Uterus (tissue), 4 donors: ENCODE measurements around the gene C16orf95. TPM values are rescaled to one million over a fixed set of nuclear protein-coding genes. Genes with fewer than 3 reads are reported as not detected.
"Not testable (repeated sequence)": the region's sequence is repeated elsewhere in the genome, so short reads cannot be mapped to it uniquely, and the experiment has no call there.

Experiments used
- DNase-seq, 2 donors: peaks; one replicate each; pipeline ENCODE4 v3.0.0-alpha.2; 2019 to 2020
- H3K27ac ChIP-seq, 2 donors: fragments of 200-600 bp; sonication (generic); 1 replicate in 1 of 2; 2 replicates in 1 of 2; pipeline ENCODE4 v1.5.1; 2016 to 2018
- H3K27me3 ChIP-seq, 2 donors: fragments of 200-600 bp; sonication (generic); one replicate each; pipeline ENCODE4 v1.5.1; 2018 to 2019; ENCODE audit warnings: control low read depth in 1 of 2
- H3K36me3 ChIP-seq, 2 donors: fragments of 200-600 bp; sonication (generic); one replicate each; pipeline ENCODE4 v1.5.1; 2019; ENCODE audit warnings: control low read depth in 1 of 2
- H3K4me1 ChIP-seq, 2 donors: fragments of 200-600 bp; sonication (generic); one replicate each; pipeline ENCODE4 v1.5.1; 2018 to 2019; ENCODE audit warnings: control low read depth in 1 of 2
- H3K4me3 ChIP-seq, 2 donors: fragments of 200-600 bp; sonication (generic); 1 replicate in 1 of 2; 2 replicates in 1 of 2; pipeline ENCODE4 v1.5.1; 2018 to 2019; ENCODE audit warnings: mild to moderate bottlenecking in 1 of 2
- H3K9me3 ChIP-seq, 2 donors: fragments of 200-600 bp; sonication (generic); one replicate each; pipeline ENCODE4 v1.5.1; 2019; ENCODE audit warnings: control low read depth in 1 of 2
- POLR2A ChIP-seq, 2 donors: fragments of 450-650 bp; IDR thresholded peaks; one replicate each; pipeline ENCODE4 v1.6.1; 2016; ENCODE audit warnings: antibody characterized with exemption in 2 of 2, mild to moderate bottlenecking in 1 of 2, moderate library complexity in 1 of 2
- intact Hi-C: fragments of 100-400 bp; cut with DNase I; formaldehyde crosslinking; loops from one replicate; pipeline ENCODE4 v1.15.1; 2023; ENCODE audit warnings: low total_unique reads
- total RNA-seq, 4 donors: library from RNA; depleted of rRNA in 3 of 4; stranded (reverse); fragments of >200 nt in 3 of 4; gene quantifications; one replicate each; pipeline versions ENCODE4 v1.1.0 to v1.2.4, GENCODE V29; 2014 to 2023
- TF ChIP-seq, protein P1 (sequence below), 4 experiments: fragments of 200-600 bp in 2 of 4; fragments of 450-650 bp in 2 of 4; sonication (generic) in 2 of 4; IDR thresholded peaks; one replicate each; pipeline ENCODE4 v1.5.1; 2016 to 2019; ENCODE audit warnings: antibody characterized with exemption in 4 of 4, mild to moderate bottlenecking in 2 of 4, moderate library complexity in 1 of 4
- donor health status: DM: yes; HTN: yes; CAD: no.

Gene C16orf95
- total RNA-seq, 4 donors from 2014 or later, result 3.2 to 4.2 TPM; not detected in 2

DNA sequence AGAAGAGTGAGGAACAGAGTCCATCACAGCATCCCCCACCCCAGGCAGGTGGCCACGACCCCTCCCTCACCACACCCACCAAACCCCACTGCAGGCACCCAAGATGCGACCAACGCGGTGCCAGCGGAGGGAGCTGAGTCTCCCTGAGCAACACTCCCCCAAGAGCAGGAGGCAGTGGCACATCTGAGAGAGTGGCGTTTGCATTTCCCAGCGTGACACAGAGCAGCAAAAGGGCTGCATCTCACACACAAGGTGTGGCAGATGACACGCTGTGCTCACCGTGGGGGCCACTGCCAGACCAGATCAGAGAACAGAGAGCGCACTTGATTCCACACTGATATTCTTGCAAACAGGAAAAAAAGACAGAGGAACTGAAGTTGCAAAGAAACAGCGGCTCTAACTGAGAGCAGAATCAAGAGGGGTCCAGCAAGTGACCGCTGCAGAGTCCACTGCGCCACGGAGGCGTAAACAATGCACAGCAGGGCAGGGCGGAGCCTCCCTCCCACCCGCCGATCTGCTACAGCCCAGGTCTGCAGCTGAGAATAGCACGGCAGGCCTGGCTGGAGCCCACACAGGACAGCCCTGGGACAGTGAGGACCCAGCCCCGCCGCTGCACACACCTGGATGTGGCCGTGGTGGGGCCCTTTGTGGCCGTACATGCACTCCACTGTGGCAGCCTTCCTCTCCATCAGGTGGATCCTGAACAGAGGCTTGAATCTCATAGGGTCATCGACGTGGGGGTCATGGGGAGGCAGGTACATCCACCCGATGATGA, 26.0 kb upstream of the C16orf95 start:
- no peaks in the 10 kb centered on the region for H3K4me1 ChIP-seq
- no peaks in the 10 kb centered on the region for H3K27me3 ChIP-seq
- no peak overlapping the region for H3K4me3 ChIP-seq
- DNase-seq, result no peak
- no peak overlapping the region for H3K27ac ChIP-seq
- H3K9me3 ChIP-seq, result no peaks in the 10 kb centered on the region
- TF ChIP-seq, protein P1, sequence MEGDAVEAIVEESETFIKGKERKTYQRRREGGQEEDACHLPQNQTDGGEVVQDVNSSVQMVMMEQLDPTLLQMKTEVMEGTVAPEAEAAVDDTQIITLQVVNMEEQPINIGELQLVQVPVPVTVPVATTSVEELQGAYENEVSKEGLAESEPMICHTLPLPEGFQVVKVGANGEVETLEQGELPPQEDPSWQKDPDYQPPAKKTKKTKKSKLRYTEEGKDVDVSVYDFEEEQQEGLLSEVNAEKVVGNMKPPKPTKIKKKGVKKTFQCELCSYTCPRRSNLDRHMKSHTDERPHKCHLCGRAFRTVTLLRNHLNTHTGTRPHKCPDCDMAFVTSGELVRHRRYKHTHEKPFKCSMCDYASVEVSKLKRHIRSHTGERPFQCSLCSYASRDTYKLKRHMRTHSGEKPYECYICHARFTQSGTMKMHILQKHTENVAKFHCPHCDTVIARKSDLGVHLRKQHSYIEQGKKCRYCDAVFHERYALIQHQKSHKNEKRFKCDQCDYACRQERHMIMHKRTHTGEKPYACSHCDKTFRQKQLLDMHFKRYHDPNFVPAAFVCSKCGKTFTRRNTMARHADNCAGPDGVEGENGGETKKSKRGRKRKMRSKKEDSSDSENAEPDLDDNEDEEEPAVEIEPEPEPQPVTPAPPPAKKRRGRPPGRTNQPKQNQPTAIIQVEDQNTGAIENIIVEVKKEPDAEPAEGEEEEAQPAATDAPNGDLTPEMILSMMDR (IDR thresholded peaks at IDR 0.05), result no peak
- TF ChIP-seq POLR2A (IDR thresholded peaks at IDR 0.05), result no peak
- no peaks in the 10 kb centered on the region for H3K36me3 ChIP-seq
- intact Hi-C loops, result no loop called here

DNA sequence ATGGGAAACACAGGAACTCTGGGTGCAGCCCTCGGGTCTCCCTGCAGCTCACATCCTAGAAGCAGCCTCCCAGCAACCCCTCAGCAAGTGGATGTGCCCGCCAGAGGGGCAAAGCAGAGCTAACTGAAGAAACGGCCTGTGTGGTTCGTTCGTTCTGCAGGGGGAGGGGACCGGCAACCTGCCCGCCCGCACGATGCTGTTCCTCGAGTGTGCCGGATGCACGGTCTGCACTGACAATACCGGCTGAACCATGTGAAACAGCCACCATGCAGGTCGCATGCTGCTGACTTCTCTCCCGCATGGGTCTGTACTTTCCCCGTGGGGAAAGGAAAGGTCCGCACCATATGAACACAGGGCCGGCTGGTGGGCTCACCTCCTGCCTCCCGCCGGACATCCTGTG, 25.3 kb upstream of the C16orf95 start:
- Histone ChIP-seq H3K4me1 (no peaks in the 10 kb centered on the region), H3K36me3 (no peaks in the 10 kb centered on the region), H3K27me3 (no peaks in the 10 kb centered on the region), H3K9me3 (no peaks in the 10 kb centered on the region), H3K4me3 (no peak overlapping the region), H3K27ac (no peak overlapping the region)
- intact Hi-C loops, result no loop called here
- no peak for DNase-seq
- TF ChIP-seq, protein P1 (IDR thresholded peaks at IDR 0.05), result no peak
- TF ChIP-seq POLR2A (IDR thresholded peaks at IDR 0.05), result no peak

DNA sequence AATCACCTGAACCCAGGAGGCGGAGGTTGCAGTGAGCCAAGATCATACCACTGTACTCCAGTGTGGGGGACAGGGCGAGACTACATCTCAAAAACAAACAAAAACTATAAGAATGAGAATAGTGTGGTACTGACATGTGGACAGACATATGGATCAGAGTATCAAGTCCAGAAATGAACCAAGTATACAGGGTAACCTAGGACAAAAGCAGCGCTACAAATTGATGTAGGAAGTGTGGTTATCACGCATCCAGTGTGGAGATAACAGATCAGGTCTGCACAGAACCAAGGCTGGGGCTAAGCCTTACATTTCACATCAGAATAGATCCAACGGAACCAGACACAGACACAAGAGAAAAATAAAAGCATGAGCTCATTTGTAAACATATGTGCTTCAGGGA, 23.0 kb upstream of the C16orf95 start:
- no peaks in the 10 kb centered on the region for H3K9me3 ChIP-seq
- no peaks in the 10 kb centered on the region for H3K4me1 ChIP-seq
- H3K36me3 ChIP-seq, result no peaks in the 10 kb centered on the region
- no peak for TF ChIP-seq POLR2A (IDR thresholded peaks at IDR 0.05)
- TF ChIP-seq, protein P1 (IDR thresholded peaks at IDR 0.05), result no peak
- no peaks in the 10 kb centered on the region for H3K27me3 ChIP-seq
- intact Hi-C loops, result no loop called here
- H3K4me3 ChIP-seq, result no peak overlapping the region
- no peak overlapping the region for H3K27ac ChIP-seq
- DNase-seq, result no peak

DNA sequence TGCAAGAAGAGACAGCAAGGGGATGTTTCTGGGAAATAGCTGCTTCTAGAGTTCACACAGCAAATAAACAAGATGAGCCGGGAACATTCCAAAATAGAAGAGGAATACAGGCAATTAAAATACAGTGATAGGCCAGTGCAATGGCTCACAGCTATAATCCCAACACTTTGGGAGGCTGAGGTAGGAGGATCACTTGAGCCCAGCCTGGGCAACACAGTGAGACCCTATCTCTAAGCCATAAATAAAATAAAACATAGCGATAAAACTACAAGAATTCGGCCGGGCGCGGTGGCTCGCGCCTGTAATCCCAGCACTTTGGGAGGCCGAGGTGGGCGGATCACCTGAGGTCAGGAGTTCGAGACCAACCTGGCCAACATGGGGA, 22.5 kb upstream of the C16orf95 start:
- H3K4me1 ChIP-seq, H3K27me3 ChIP-seq, H3K4me3 ChIP-seq, DNase-seq, H3K36me3 ChIP-seq, H3K9me3 ChIP-seq, H3K27ac ChIP-seq, intact Hi-C loops: not testable (repeated sequence)

DNA sequence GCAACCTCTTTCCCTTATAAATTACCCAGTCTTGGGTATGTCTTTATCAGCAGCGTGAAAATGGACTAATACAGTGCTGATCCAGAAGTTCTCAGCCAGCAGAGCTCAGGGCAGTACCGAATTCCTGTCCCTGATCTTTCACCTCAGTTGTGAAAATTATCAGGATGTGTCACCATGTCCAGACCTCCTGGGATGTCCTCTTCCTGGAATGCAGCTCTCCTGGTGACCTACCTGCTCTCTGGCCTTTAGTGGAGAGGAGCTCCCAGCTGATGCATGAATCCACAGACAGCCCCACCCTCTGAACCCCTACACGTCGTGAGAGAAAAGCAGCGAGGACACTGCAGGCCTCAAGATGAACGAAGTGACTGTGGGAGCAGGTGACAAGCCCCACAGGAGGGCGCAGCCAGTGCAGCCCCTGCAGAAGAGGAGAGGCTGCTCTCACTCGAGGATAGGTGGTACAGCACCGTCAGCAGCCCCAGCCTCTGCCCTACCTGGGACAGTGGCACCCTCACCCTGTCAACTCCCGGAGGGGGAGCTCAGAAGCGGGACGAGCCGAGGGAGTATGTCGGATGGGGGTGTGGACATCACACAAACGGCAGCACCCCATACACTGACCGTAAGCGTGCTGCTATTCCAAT, 22.0 kb upstream of the C16orf95 start:
- intact Hi-C loops, result no loop called here
- H3K36me3 ChIP-seq, result no peaks in the 10 kb centered on the region
- no peak for DNase-seq

More for the DNA sequence above, 22.0 kb upstream of the C16orf95 start:
- H3K9me3 ChIP-seq, result no peaks in the 10 kb centered on the region
- TF ChIP-seq, protein P1 (IDR thresholded peaks at IDR 0.05), result no peak
- TF ChIP-seq POLR2A (IDR thresholded peaks at IDR 0.05), result no peak
- no peaks in the 10 kb centered on the region for H3K4me1 ChIP-seq
- no peaks in the 10 kb centered on the region for H3K27me3 ChIP-seq
- H3K4me3 ChIP-seq, result no peak overlapping the region
- H3K27ac ChIP-seq, result no peak overlapping the region
